Testis (tissue), 2 donors: ENCODE data around the gene TFF3.

ENCODE experiments used
- POLR2A ChIP-seq: fragments of 450-650 bp; IDR thresholded peaks from one replicate; pipeline ENCODE4 v1.6.1; 2017; ENCODE audit warnings: antibody characterized with exemption, mild to moderate bottlenecking, moderate library complexity
- TF ChIP-seq, protein P1 (sequence below), 3 experiments: fragments of 450-650 bp in 2 of 3; fragments of 200-600 bp in 1 of 3; sonication (generic) in 1 of 3; IDR thresholded peaks; one replicate each; pipeline ENCODE4 v1.5.1; 2016 to 2019; ENCODE audit warnings: antibody characterized with exemption in 3 of 3, mild to moderate bottlenecking in 2 of 3, moderate library complexity in 1 of 3

DNA sequence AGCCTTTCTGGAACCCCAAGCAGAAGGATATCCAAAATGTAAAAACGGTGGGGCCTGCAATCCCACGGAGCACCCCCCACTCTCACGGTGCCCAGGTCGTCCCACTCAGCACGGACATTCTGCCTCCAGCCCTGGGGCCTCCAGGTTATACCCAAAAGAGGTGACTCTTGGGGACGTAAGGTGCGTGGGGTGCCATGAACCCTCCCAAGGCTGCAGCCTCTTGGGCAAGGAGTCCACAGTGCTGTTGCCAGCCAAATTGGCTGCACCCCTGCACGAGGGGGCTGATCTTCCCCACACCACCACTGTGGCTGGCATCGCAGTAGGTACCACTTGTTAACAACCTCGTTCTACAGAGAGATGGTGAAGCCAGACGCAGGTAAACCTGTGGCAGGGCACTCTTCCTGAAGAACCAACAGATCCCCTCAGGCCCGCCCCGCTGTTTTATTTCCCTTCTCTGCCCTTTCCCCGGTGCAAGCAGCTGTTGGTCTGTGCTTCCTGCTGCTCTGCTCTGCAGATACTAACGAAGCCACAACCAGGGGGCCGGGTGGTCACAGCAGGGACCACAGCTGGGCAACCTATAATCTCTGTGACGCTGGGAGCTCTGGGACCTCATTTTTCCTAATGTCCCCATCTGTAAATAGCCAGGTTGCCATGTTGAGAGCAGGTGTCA is 8.7 kb downstream of the TFF3 start:
- TF ChIP-seq, protein P1, sequence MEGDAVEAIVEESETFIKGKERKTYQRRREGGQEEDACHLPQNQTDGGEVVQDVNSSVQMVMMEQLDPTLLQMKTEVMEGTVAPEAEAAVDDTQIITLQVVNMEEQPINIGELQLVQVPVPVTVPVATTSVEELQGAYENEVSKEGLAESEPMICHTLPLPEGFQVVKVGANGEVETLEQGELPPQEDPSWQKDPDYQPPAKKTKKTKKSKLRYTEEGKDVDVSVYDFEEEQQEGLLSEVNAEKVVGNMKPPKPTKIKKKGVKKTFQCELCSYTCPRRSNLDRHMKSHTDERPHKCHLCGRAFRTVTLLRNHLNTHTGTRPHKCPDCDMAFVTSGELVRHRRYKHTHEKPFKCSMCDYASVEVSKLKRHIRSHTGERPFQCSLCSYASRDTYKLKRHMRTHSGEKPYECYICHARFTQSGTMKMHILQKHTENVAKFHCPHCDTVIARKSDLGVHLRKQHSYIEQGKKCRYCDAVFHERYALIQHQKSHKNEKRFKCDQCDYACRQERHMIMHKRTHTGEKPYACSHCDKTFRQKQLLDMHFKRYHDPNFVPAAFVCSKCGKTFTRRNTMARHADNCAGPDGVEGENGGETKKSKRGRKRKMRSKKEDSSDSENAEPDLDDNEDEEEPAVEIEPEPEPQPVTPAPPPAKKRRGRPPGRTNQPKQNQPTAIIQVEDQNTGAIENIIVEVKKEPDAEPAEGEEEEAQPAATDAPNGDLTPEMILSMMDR (IDR thresholded peaks at IDR 0.05), result no peak
- TF ChIP-seq POLR2A, result no peak
